Testis (tissue), 3 donors: Measurements from ENCODE around the gene RANBP3. TPM values are rescaled to one million over a fixed set of nuclear protein-coding genes. Genes with fewer than 3 reads are reported as not detected.

Source experiments
- DNase-seq: peaks from one replicate; pipeline ENCODE4 v3.0.0-alpha.2; 2019
- H3K27ac ChIP-seq, 2 donors: fragments of 200-600 bp; sonication (generic); one replicate each; pipeline ENCODE4 v1.5.1; 2019
- H3K27me3 ChIP-seq: fragments of 200-600 bp; sonication (generic); one replicate; pipeline ENCODE4 v1.5.1; 2019
- H3K36me3 ChIP-seq: fragments of 200-600 bp; sonication (generic); one replicate; pipeline ENCODE4 v1.5.1; 2017; ENCODE audit warnings: low read depth; ENCODE audit errors: missing control alignments
- H3K4me1 ChIP-seq: fragments of 200-600 bp; sonication (generic); one replicate; pipeline ENCODE4 v1.5.1; 2019
- H3K4me3 ChIP-seq, 2 donors: fragments of 200-600 bp; sonication (generic); one replicate each; pipeline ENCODE4 v1.5.1; 2017 to 2019
- H3K9me3 ChIP-seq: fragments of 200-600 bp; sonication (generic); one replicate; pipeline ENCODE4 v1.5.1; 2017
- POLR2A ChIP-seq: fragments of 450-650 bp; IDR thresholded peaks from one replicate; pipeline ENCODE4 v1.6.1; 2017; ENCODE audit warnings: antibody characterized with exemption, mild to moderate bottlenecking, moderate library complexity
- WGBS, 2 donors: methylation state at CpG; one replicate each; pipeline ENCODE4 v1.1.5; 2018; 5-methylcytosine and 5-hydroxymethylcytosine counted together
- intact Hi-C: fragments of 100-400 bp; cut with DNase I; formaldehyde crosslinking; loops from one replicate; pipeline ENCODE4 v1.15.1; 2023; ENCODE audit warnings: low total_unique reads
- polyA plus RNA-seq: library from polyadenylated mRNA; stranded (reverse); fragments of 350-450 nt; fragmentation: Illumina TruSeq; extraction: RNeasy Lipid Tissue Mini Kit (QIAGEN cat#74804); gene quantifications from one replicate; pipeline ENCODE4 v1.2.3, GENCODE V29; 2014; ENCODE audit warnings: low read depth, low replicate concordance; ENCODE audit not compliant: insufficient read depth
- total RNA-seq, 2 donors: library from RNA; depleted of rRNA; stranded (reverse); fragments of >200 nt; gene quantifications; one replicate each; pipeline ENCODE4 v1.2.3, GENCODE V29; 2016
- TF ChIP-seq, protein P1 (sequence below), 3 experiments: fragments of 450-650 bp in 2 of 3; fragments of 200-600 bp in 1 of 3; sonication (generic) in 1 of 3; IDR thresholded peaks; one replicate each; pipeline ENCODE4 v1.5.1; 2016 to 2019; ENCODE audit warnings: antibody characterized with exemption in 3 of 3, mild to moderate bottlenecking in 2 of 3, moderate library complexity in 1 of 3

The RANBP3 gene
- total and polyA plus RNA-seq, 3 donors from 2014 or later = 142 to 148 (median 145) TPM

DNA sequence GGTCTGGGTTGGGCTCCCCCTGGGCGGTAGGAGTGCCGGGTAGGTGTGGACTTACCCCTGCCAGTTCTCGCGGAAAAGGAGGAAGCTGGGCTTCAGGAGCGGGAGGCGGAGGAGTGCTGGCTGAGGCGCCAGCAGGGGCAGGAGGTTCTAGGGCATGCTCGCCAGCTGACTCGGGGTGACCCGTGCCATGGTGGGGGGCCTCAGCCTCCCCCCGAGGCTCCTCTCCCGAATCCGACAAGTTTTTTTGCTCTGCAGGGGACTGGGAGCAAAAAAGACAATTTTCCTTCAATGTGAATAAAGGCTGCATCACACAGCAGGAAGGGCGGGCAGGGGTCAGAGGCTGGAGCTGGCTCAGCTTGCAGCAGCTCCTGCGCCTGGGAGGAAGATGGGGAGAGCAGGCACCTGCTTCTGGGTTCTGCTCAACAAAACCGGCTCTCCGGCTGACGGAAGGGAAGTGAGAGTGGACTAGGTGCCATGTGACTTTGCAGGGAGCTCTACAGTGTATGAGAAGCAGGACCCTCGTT lies 26.5 kb downstream of the RANBP3 start:
- Histone ChIP-seq H3K27ac (no peak overlapping the region), H3K4me3 (no peak overlapping the region), H3K4me1 (peaks cover 56% of the 10 kb centered on the region), H3K9me3 (no peaks in the 10 kb centered on the region), H3K27me3 (no peaks in the 10 kb centered on the region), H3K36me3 (no peaks in the 10 kb centered on the region)
- TF ChIP-seq, protein P1, sequence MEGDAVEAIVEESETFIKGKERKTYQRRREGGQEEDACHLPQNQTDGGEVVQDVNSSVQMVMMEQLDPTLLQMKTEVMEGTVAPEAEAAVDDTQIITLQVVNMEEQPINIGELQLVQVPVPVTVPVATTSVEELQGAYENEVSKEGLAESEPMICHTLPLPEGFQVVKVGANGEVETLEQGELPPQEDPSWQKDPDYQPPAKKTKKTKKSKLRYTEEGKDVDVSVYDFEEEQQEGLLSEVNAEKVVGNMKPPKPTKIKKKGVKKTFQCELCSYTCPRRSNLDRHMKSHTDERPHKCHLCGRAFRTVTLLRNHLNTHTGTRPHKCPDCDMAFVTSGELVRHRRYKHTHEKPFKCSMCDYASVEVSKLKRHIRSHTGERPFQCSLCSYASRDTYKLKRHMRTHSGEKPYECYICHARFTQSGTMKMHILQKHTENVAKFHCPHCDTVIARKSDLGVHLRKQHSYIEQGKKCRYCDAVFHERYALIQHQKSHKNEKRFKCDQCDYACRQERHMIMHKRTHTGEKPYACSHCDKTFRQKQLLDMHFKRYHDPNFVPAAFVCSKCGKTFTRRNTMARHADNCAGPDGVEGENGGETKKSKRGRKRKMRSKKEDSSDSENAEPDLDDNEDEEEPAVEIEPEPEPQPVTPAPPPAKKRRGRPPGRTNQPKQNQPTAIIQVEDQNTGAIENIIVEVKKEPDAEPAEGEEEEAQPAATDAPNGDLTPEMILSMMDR (IDR thresholded peaks at IDR 0.05) = no peak
- no peak for TF ChIP-seq POLR2A
- intact Hi-C loops = no loop called here
- peak; percentile 23 for DNase-seq
- 61 to 74% methylated on average over 19 of the region's 19 CpGs for WGBS, 2 donors

DNA sequence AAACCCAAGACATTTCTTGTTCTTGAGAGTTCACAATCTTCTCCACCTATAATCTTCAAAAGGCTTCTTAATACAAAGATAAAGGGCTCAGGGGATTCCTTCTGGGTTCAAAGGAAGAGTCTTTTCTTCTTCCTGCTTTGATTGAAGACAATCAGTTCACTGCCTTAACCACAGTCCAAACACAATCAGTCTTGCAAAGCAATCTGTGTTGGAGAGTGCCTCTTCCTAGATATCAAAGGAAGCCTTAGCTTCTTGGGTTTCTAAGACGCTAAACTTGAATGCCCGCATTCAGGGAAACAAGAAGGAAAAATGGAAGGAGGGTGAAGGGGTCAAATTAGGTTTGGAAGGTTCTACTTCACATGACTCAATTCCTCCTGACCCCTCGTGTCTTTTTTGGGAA lies 27.2 kb downstream of the RANBP3 start:
- no peak for TF ChIP-seq POLR2A
- TF ChIP-seq, protein P1 (IDR thresholded peaks at IDR 0.05) = no peak
- Histone ChIP-seq H3K36me3 (no peaks in the 10 kb centered on the region), H3K9me3 (no peaks in the 10 kb centered on the region), H3K4me1 (peaks cover 58% of the 10 kb centered on the region), H3K27me3 (no peaks in the 10 kb centered on the region), H3K27ac (no peak overlapping the region), H3K4me3 (no peak overlapping the region)
- WGBS, 2 donors = 67 to 85% methylated on average over 3 of the region's 3 CpGs
- intact Hi-C loops = no loop called here
- no peak for DNase-seq

DNA sequence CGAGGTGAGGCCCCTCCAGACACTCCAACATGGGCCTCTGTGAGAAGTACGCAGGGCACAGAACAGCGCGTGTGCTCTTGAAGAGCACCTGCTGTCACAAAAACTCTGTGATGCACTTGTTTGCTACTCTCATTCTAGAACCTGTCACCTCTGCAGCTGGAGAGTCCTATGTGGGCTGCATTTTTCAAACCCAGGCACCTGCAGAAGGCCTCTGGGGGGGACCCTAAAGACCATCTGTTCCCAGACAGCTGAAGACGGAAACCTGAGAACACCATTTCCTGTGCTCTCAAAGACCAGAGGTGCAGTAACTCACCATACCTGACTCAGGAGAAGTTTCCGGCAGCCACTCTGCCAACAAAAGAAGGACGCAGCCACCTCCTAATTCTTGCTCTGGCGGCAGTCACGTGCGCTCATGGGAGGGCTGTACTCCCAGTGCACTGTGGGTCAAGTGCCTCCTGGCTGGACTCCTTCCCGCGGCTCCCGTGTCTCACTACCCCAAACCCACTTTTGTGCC lies 28.1 kb downstream of the RANBP3 start:
- peaks cover 52% of the 10 kb centered on the region for H3K4me1 ChIP-seq
- WGBS, 2 donors = 88 to 91% methylated on average over 13 of the region's 13 CpGs

DNA sequence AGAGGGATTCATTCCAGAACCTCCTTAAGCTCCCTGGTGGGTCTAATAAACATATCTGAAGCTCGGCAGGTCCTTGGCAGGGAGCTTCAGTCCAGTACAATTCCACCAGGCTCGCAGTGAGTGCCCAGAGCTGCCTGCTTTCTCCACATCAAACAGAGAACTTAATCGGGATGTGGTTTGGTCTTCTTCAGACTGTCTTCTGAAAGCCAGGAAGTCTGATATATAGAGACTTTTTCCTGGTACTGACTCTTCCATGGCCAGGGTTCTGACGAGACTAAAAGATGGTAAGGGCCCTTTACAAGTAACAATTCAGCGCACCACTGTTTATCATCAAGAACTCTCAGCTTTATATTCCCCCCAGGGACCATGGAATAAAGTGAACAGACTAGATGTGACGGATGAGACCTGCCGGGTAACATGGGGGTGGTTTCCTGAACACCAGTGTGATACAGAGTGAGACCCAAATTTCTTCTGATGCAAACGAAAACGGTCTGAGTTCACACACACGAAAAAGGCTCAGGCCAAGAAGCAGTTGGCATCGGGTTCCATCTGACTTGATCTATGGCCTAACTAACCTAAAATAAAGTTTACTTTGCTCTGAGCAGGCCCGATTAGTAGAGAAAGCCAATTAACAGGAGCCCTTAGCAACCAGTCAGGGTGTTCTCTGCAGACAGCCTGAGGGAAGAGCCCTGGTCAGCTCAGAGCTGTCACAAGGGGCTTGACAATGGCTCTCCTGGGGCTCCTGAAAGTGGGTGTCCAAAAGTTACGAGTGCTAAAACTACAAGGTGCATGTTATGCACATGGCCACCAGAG lies 29.0 kb downstream of the RANBP3 start:
- Histone ChIP-seq H3K9me3 (no peaks in the 10 kb centered on the region), H3K4me3 (no peak overlapping the region), H3K27ac (no peak overlapping the region), H3K36me3 (no peaks in the 10 kb centered on the region), H3K4me1 (peaks cover 48% of the 10 kb centered on the region), H3K27me3 (no peaks in the 10 kb centered on the region)
- intact Hi-C loops = no loop called here
- TF ChIP-seq POLR2A = no peak
- TF ChIP-seq, protein P1 (IDR thresholded peaks at IDR 0.05) = no peak
- whole genome bisulfite sequencing, 2 donors = 69 to 70% methylated on average over 13 of the region's 13 CpGs
- no peak for DNase-seq

More for the DNA sequence above, 28.1 kb downstream of the RANBP3 start:
- Histone ChIP-seq H3K9me3 (no peaks in the 10 kb centered on the region), H3K27me3 (no peaks in the 10 kb centered on the region), H3K36me3 (no peaks in the 10 kb centered on the region), H3K27ac (no peak overlapping the region), H3K4me3 (no peak overlapping the region)
- intact Hi-C loops = no loop called here
- TF ChIP-seq, protein P1 (IDR thresholded peaks at IDR 0.05) = no peak
- no peak for TF ChIP-seq POLR2A
- DNase-seq = no peak
